ENCODE measurements around the gene CRTC1.
"Not testable (repeated sequence)": the region's sequence is repeated elsewhere in the genome, so short reads cannot be mapped to it uniquely, and the experiment has no call there.

Gene CRTC1

GRCh38 chr19:18809149-18809868, 125.8 kb downstream of the CRTC1 start:
- no peak for DNase-seq

- not testable (repeated sequence) for DNase-seq
These were observed 128.2 kb downstream of the CRTC1 start for GRCh38 chr19:18811638-18812037.

GRCh38 chr19:18814063-18814462, 130.6 kb downstream of the CRTC1 start:
- peak; percentile 82 for DNase-seq

- DNase-seq: no peak
These were observed 132.2 kb downstream of the CRTC1 start for GRCh38 chr19:18815673-18816072.

GRCh38 chr19:18816645-18817044, 133.2 kb downstream of the CRTC1 start:
- DNase-seq: not testable (repeated sequence)

- DNase-seq: no peak
These were observed 134.1 kb downstream of the CRTC1 start for GRCh38 chr19:18817574-18817973.

GRCh38 chr19:18828786-18829185, 145.3 kb downstream of the CRTC1 start:
- no peak for DNase-seq

- no peak for DNase-seq
These were observed 147.0 kb downstream of the CRTC1 start for GRCh38 chr19:18830488-18830887.

GRCh38 chr19:18831524-18832305, 148.2 kb downstream of the CRTC1 start, which contains the start of gene UPF1:
Gene UPF1, plus strand, starts transcription at chr19:18831959. Its CDS starts 251 bp downstream, at chr19:18832210.
- DNase-seq: peak; percentile 96
